ENCODE measurements around the gene CD6. TPM values are rescaled to one million over a fixed set of nuclear protein-coding genes. Genes with fewer than 3 reads are reported as not detected.

Gene CD6
- total and polyA plus RNA-seq, 2 of the 8 experiments (the other 6 are each of a cell fraction or from before 2014, with no cell fraction given), result 0.03 TPM; not detected in 1

GRCh38 chr11:60968223-60968622 lies 3.3 kb upstream of the CD6 start:
- no peak for FAIRE-seq
- CTCF ChIA-PET (ENCODE audit: partially characterized antibody), result interaction anchor here (0.7 to 2.3 kb wide), 5 partner anchors 19 to 158 kb away, joined by 3 to 10 read pairs (median 4); no protein-coding TSS in a partner anchor
- H3K27ac ChIP-seq (ENCODE audit: low read depth, low read length), result no peak overlapping the region

More at GRCh38 chr11:60968223-60968622, 3.3 kb upstream of the CD6 start:
- no peak overlapping the region for H2AFZ ChIP-seq (ENCODE audit: low read length)
- no peaks in the 10 kb centered on the region for H4K20me1 ChIP-seq (replicated peaks in 1 of 2; ENCODE audit: control insufficient read depth in 1 of 2, insufficient read depth in 2 of 2, low read length in 2 of 2)
- no peak overlapping the region for H2BK5ac ChIP-seq (ENCODE audit: low read depth, low read length)
- H2BK120ac ChIP-seq (replicated peaks; ENCODE audit: low read depth, low read length), result no peak overlapping the region
- no peak overlapping the region for H3K4ac ChIP-seq (replicated peaks; ENCODE audit: insufficient read length, low read depth, low read length)
- H3K23ac ChIP-seq (ENCODE audit: insufficient read length), result no peak overlapping the region
- no peak overlapping the region for H4K8ac ChIP-seq (ENCODE audit: extremely low read depth, insufficient read depth, low read length)
- no peaks in the 10 kb centered on the region for H3K79me2 ChIP-seq (ENCODE audit: control insufficient read depth in 1 of 2, insufficient read depth in 2 of 2, low read length in 2 of 2)
- H4K91ac ChIP-seq (replicated peaks; ENCODE audit: insufficient read length, low read length), result no peak overlapping the region
- WGBS, 2 experiments (ENCODE audit: extremely low coverage in 1 of 2, insufficient coverage in 1 of 2, insufficient read length in 1 of 2, insufficient replicate concordance in 2 of 2, low coverage in 1 of 2, low lambda C conversion rate in 2 of 2, missing lambda C conversion rate in 1 of 2), result 100% methylated on average over 1 of the region's 1 CpG; no CpG with 5 or more reads in 1 of the 2 experiments
- H3K36me3 ChIP-seq (ENCODE audit: control insufficient read depth in 2 of 4, insufficient read depth in 4 of 4, low read length in 3 of 4), result no peaks in the 10 kb centered on the region
- no peak overlapping the region for H3K9ac ChIP-seq (replicated peaks in 1 of 4; ENCODE audit: extremely low read depth in 1 of 4, low read depth in 3 of 4, low read length in 3 of 4)
- no peak overlapping the region for H4K5ac ChIP-seq (ENCODE audit: insufficient read length, low read depth, low read length)
- no peaks in the 10 kb centered on the region for H3K23me2 ChIP-seq (ENCODE audit: low read depth, low read length)
- H3K27me3 ChIP-seq (replicated peaks in 1 of 4; ENCODE audit: control insufficient read depth in 3 of 4, extremely low read depth in 1 of 4, insufficient read depth in 3 of 4, low read length in 3 of 4), result no peaks in the 10 kb centered on the region; a peak in 2 of 7 replicates
- H3K9me3 ChIP-seq (ENCODE audit: insufficient read depth in 2 of 2, low read depth in 1 of 2, low read length in 1 of 2), result no peaks in the 10 kb centered on the region; a peak in 1 of 4 replicates
- H3K56ac ChIP-seq (replicated peaks; ENCODE audit: insufficient read length, low read depth, low read length), result no peak overlapping the region
- no peak overlapping the region for H2BK15ac ChIP-seq (ENCODE audit: low read length)
- POLR2A ChIA-PET (ENCODE audit: partially characterized antibody), result no interaction called here
- TF ChIP-seq CREB1 (IDR thresholded peaks at IDR 0.05) (no peak), SP4 (IDR thresholded peaks at IDR 0.05; ENCODE audit: low read length) (no peak)
- no peak overlapping the region for H3K4me2 ChIP-seq (ENCODE audit: insufficient read depth in 1 of 2, low read depth in 2 of 2, low read length in 2 of 2)
- H3K79me1 ChIP-seq (ENCODE audit: low read depth, low read length), result no peaks in the 10 kb centered on the region
- H3K18ac ChIP-seq (ENCODE audit: extremely low read depth, low read length), result no peak overlapping the region
- no peak overlapping the region for H2BK20ac ChIP-seq (ENCODE audit: low read length)
- no peak for DNase-seq (ENCODE audit: low read depth in 1 of 2, low spot score in 2 of 2)
- H2BK12ac ChIP-seq (ENCODE audit: low read depth, low read length), result no peak overlapping the region
- no peak overlapping the region for H3K14ac ChIP-seq (ENCODE audit: insufficient read length)
- no peak overlapping the region for H3K4me3 ChIP-seq (ENCODE audit: extremely low read depth in 1 of 4, insufficient read depth in 2 of 4, low read depth in 3 of 4, low read length in 4 of 4)
- no peak overlapping the region for H2AK5ac ChIP-seq (ENCODE audit: low read depth, low read length)
- no peaks in the 10 kb centered on the region for H3K4me1 ChIP-seq (replicated peaks in 1 of 4; ENCODE audit: control insufficient read depth in 3 of 4, insufficient read depth in 4 of 4, low read length in 3 of 4)

All from H1 (cell line).